Measurements from ENCODE around the gene SUCO. TPM values are rescaled to one million over a fixed set of nuclear protein-coding genes. Genes with fewer than 3 reads are reported as not detected.
"Not testable (repeated sequence)": the region's sequence is repeated elsewhere in the genome, so short reads cannot be mapped to it uniquely, and the experiment has no call there.

SUCO gene
- total and polyA plus RNA-seq, 2 of the 8 experiments (the other 6 are each of a cell fraction or from before 2014, with no cell fraction given), result 8.3 to 35.8 TPM

DNA sequence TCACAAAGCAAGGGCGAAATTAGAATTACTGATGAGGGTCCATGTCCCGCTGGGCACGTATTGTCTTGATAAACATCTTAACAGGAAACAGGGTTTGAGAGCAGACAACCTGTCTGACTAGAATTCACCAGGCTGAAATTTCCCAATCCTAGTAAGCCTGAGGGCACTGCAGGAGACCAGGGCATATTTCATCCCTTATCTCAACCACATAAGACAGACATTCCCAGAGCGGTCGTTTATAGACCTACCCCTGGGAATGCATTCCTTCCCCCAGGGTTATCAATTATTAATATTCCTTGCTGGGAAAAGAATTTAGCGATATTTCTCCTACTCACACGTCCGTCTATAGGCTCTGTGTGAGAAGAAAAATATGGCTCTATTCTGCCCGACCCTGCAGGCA lies 87.7 kb downstream of the SUCO start:
- H3K9me3 ChIP-seq (ENCODE audit: insufficient read depth in 2 of 2, low read depth in 1 of 2, low read length in 1 of 2), result peaks cover 25 to 29% of the 10 kb centered on the region in 2 experiments; a peak in 3 of 4 replicates
- H3K4me3 ChIP-seq (ENCODE audit: extremely low read depth in 1 of 4, insufficient read depth in 2 of 4, low read depth in 3 of 4, low read length in 4 of 4); FAIRE-seq; H2BK15ac ChIP-seq (ENCODE audit: low read length); H4K5ac ChIP-seq (ENCODE audit: insufficient read length, low read depth, low read length); H2AK5ac ChIP-seq (ENCODE audit: low read depth, low read length); H2BK120ac ChIP-seq (replicated peaks; ENCODE audit: low read depth, low read length); H2AFZ ChIP-seq (ENCODE audit: low read length); H3K23me2 ChIP-seq (ENCODE audit: low read depth, low read length); H3K14ac ChIP-seq (ENCODE audit: insufficient read length); H3K9ac ChIP-seq (replicated peaks in 1 of 4; ENCODE audit: extremely low read depth in 1 of 4, low read depth in 3 of 4, low read length in 3 of 4); H3K27me3 ChIP-seq (replicated peaks in 1 of 4; ENCODE audit: control insufficient read depth in 3 of 4, extremely low read depth in 1 of 4, insufficient read depth in 3 of 4, low read length in 3 of 4); H3K4me2 ChIP-seq (ENCODE audit: insufficient read depth in 1 of 2, low read depth in 2 of 2, low read length in 2 of 2); H3K79me2 ChIP-seq (ENCODE audit: control insufficient read depth in 1 of 2, insufficient read depth in 2 of 2, low read length in 2 of 2); H2BK5ac ChIP-seq (ENCODE audit: low read depth, low read length); DNase-seq (ENCODE audit: low read depth in 1 of 2, low spot score in 2 of 2); H3K18ac ChIP-seq (ENCODE audit: extremely low read depth, low read length); CTCF ChIA-PET (ENCODE audit: partially characterized antibody); H3K4me1 ChIP-seq (replicated peaks in 1 of 4; ENCODE audit: control insufficient read depth in 3 of 4, insufficient read depth in 4 of 4, low read length in 3 of 4); H2BK20ac ChIP-seq (ENCODE audit: low read length); H2BK12ac ChIP-seq (ENCODE audit: low read depth, low read length); H4K91ac ChIP-seq (replicated peaks; ENCODE audit: insufficient read length, low read length); H4K20me1 ChIP-seq (replicated peaks in 1 of 2; ENCODE audit: control insufficient read depth in 1 of 2, insufficient read depth in 2 of 2, low read length in 2 of 2); POLR2A ChIA-PET (ENCODE audit: partially characterized antibody); H3K36me3 ChIP-seq (ENCODE audit: control insufficient read depth in 2 of 4, insufficient read depth in 4 of 4, low read length in 3 of 4); H3K79me1 ChIP-seq (ENCODE audit: low read depth, low read length); H3K27ac ChIP-seq (ENCODE audit: low read depth, low read length); H3K4ac ChIP-seq (replicated peaks; ENCODE audit: insufficient read length, low read depth, low read length); H3K56ac ChIP-seq (replicated peaks; ENCODE audit: insufficient read length, low read depth, low read length); H3K23ac ChIP-seq (ENCODE audit: insufficient read length); H4K8ac ChIP-seq (ENCODE audit: extremely low read depth, insufficient read depth, low read length): not testable (repeated sequence)
- 95% methylated on average over 9 of the region's 9 CpGs; no CpG with 5 or more reads in 1 of the 2 experiments for WGBS, 2 experiments (ENCODE audit: extremely low coverage in 1 of 2, insufficient coverage in 1 of 2, insufficient read length in 1 of 2, insufficient replicate concordance in 2 of 2, low coverage in 1 of 2, low lambda C conversion rate in 2 of 2, missing lambda C conversion rate in 1 of 2)
- TF ChIP-seq CEBPB (IDR thresholded peaks at IDR 0.05; ENCODE audit: low read depth, low read length), result 0 out of 2 replicates have a peak, but pooled peaks have one; percentile 9
- peak in 1 of 2 experiments; percentile 79; a peak in 1 of 3 replicates for TF ChIP-seq EP300 (IDR thresholded peaks at IDR 0.05; ENCODE audit: borderline replicate concordance in 1 of 2, low read depth in 2 of 2, low read length in 2 of 2)
